Measurements from ENCODE around the gene ZFHX3.
"Not testable (repeated sequence)": the region's sequence is repeated elsewhere in the genome, so short reads cannot be mapped to it uniquely, and the experiment has no call there.

ZFHX3 gene

GRCh38 chr16:72996291-72997062 is 51.5 kb downstream of the ZFHX3 start:
- no peak for DNase-seq (ENCODE audit: low spot score)

- not testable (repeated sequence) for DNase-seq (ENCODE audit: low spot score)
Measured at GRCh38 chr16:72995882-72996270, 52.1 kb downstream of the ZFHX3 start.

GRCh38 chr16:72995151-72995881 is 52.6 kb downstream of the ZFHX3 start:
- DNase-seq (ENCODE audit: low spot score), result no peak

- DNase-seq (ENCODE audit: low spot score), result no peak
Measured at GRCh38 chr16:72992142-72992601, 55.8 kb downstream of the ZFHX3 start.

- no peak for DNase-seq (ENCODE audit: low spot score)
Measured at GRCh38 chr16:72991644-72992043, 56.3 kb downstream of the ZFHX3 start.

- no peak for DNase-seq (ENCODE audit: low spot score)
Measured at GRCh38 chr16:72991211-72991610, 56.7 kb downstream of the ZFHX3 start.

GRCh38 chr16:72990571-72990970 is 57.4 kb downstream of the ZFHX3 start:
- no peak for DNase-seq (ENCODE audit: low spot score)

- DNase-seq (ENCODE audit: low spot score), result no peak
Measured at GRCh38 chr16:72989579-72990551, 58.1 kb downstream of the ZFHX3 start.

- DNase-seq (ENCODE audit: low spot score), result not testable (repeated sequence)
Measured at GRCh38 chr16:72989203-72989578, 58.7 kb downstream of the ZFHX3 start.

- DNase-seq (ENCODE audit: low spot score), result no peak
Measured at GRCh38 chr16:72988569-72988968, 59.4 kb downstream of the ZFHX3 start.

- DNase-seq (ENCODE audit: low spot score), result no peak
Measured at GRCh38 chr16:72987480-72987901, 60.4 kb downstream of the ZFHX3 start.

- DNase-seq (ENCODE audit: low spot score), result no peak
Measured at GRCh38 chr16:72985995-72986394, 61.9 kb downstream of the ZFHX3 start.

- DNase-seq (ENCODE audit: low spot score), result no peak
Measured at GRCh38 chr16:72985148-72985941, 62.6 kb downstream of the ZFHX3 start.

- DNase-seq (ENCODE audit: low spot score), result no peak
Measured at GRCh38 chr16:72983728-72984350, 64.1 kb downstream of the ZFHX3 start.

GRCh38 chr16:72983241-72983640 is 64.7 kb downstream of the ZFHX3 start:
- no peak for DNase-seq (ENCODE audit: low spot score)

- no peak for DNase-seq (ENCODE audit: low spot score)
Measured at GRCh38 chr16:72979974-72980373, 68.0 kb downstream of the ZFHX3 start.

GRCh38 chr16:72978212-72978611 is 69.7 kb downstream of the ZFHX3 start:
- DNase-seq (ENCODE audit: low spot score), result no peak

- no peak for DNase-seq (ENCODE audit: low spot score)
Measured at GRCh38 chr16:72977127-72977526, 70.8 kb downstream of the ZFHX3 start.

- no peak for DNase-seq (ENCODE audit: low spot score)
Measured at GRCh38 chr16:72976438-72977064, 71.4 kb downstream of the ZFHX3 start.

- DNase-seq (ENCODE audit: low spot score), result no peak
Measured at GRCh38 chr16:72975809-72976437, 72.0 kb downstream of the ZFHX3 start.
